ENCODE results near the gene TEX9.

DNA sequence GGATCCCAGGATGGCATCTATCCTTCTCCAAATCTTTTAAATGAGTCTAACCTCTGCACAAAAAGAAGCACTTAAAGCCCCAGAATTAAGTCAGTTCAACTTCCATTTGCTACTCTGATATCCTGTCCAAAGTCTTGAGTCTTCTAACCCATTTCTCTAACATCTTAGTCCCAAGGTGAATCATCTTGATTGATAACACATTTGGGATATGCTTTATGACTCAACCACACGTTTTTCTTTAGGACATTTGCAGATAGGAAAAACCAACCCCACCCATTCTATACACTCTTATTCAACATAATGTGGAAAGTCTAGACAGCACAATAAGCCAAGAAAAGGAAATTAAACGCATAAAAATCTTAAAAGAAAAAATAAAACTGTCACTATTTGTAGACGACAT is 18.8 kb upstream of the TEX9 start:
- TF ChIP-seq GATA2 (IDR thresholded peaks at IDR 0.05; ENCODE audit: low read depth, low read length) (no peak), GATA3 (IDR thresholded peaks at IDR 0.05; ENCODE audit: low read depth, low read length) (no peak)
